Fibroblast of mammary gland (primary cell): ENCODE results near the gene ZFP36L1.
A peak's percentile ranks its signal among the peaks of the same experiment; 100 is the strongest.

Experiments
- DNase-seq: peaks from one replicate; pipeline ENCODE4 v3.0.0-alpha.2; 2010; ENCODE audit warnings: low read depth
- H3K4me3 ChIP-seq: 2 replicates; pipeline ENCODE4 v1.5.1; 2011; ENCODE audit warnings: low read depth, mild to moderate bottlenecking, low read length, moderate library complexity; ENCODE audit not compliant: control insufficient read depth
- CTCF ChIP-seq: conservative IDR thresholded peaks from 2 replicates; pipeline ENCODE4 v1.5.1; 2011; ENCODE audit warnings: low read depth, low read length, inconsistent platforms; ENCODE audit not compliant: control insufficient read depth, insufficient read depth

ZFP36L1 gene

GRCh38 chr14:68779761-68780323, 13.0 kb downstream of the ZFP36L1 start:
- DNase-seq, result peak; percentile 98
- no peak overlapping the region for H3K4me3 ChIP-seq

GRCh38 chr14:68777644-68778043, 15.2 kb downstream of the ZFP36L1 start:
- TF ChIP-seq CTCF, result no peak
- no peak for DNase-seq
- no peak overlapping the region for H3K4me3 ChIP-seq

More at GRCh38 chr14:68779761-68780323, 13.0 kb downstream of the ZFP36L1 start:
- TF ChIP-seq CTCF, result no peak

DNA sequence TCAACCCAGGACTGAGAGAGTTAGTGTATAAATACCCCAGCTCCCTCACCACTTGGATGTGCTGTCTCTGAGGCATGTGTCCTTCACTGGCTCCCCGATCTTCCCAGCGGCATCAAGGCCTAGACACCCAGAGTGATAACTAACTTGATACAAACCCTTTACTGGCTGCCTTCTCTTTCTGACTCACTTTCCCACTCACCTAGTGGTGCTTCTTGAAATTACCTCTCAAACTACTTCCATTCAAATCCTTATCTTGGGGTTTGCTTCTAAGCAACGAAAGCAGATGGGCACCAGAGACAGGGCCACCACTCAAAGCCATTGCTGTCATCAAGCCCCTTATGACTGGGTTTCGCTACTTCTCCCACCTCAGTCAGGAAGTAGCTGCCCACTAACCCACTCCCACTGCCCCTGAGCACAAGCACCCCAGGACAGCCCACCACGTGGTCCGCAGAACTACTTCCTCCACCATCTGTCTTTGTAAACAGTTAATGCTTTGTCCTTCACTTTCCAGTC, 17.2 kb downstream of the ZFP36L1 start:
- no peak for DNase-seq
- no peak overlapping the region for H3K4me3 ChIP-seq
- TF ChIP-seq CTCF, result no peak

- no peak overlapping the region for H3K4me3 ChIP-seq
- TF ChIP-seq CTCF, result no peak
- DNase-seq, result peak; percentile 43
Measured at GRCh38 chr14:68774771-68775613, 17.9 kb downstream of the ZFP36L1 start.

GRCh38 chr14:68772761-68773381, 20.0 kb downstream of the ZFP36L1 start:
- no peak for DNase-seq
- TF ChIP-seq CTCF, result no peak
- H3K4me3 ChIP-seq, result no peak overlapping the region

- no peak overlapping the region for H3K4me3 ChIP-seq
- TF ChIP-seq CTCF, result no peak
- DNase-seq, result no peak
Measured at GRCh38 chr14:68771631-68772030, 21.2 kb downstream of the ZFP36L1 start.
